AG10803 (cell line): ENCODE measurements around the gene RAP1B.
A peak's percentile ranks its signal among the peaks of the same experiment; 100 is the strongest.
"Not testable (repeated sequence)": the region's sequence is repeated elsewhere in the genome, so short reads cannot be mapped to it uniquely, and the experiment has no call there.

Experiments
- DNase-seq: peaks from one replicate; pipeline ENCODE4 v3.0.0; 2010; ENCODE audit warnings: low read depth
- H3K4me3 ChIP-seq: 2 replicates; pipeline ENCODE4 v1.5.1; 2011; ENCODE audit warnings: mild to moderate bottlenecking, low read length, control low read depth
- TF ChIP-seq, protein P1 (sequence below): conservative IDR thresholded peaks from 2 replicates; pipeline ENCODE4 v1.5.1; 2011; ENCODE audit warnings: mild to moderate bottlenecking, low read length, control low read depth, inconsistent platforms

The RAP1B gene

DNA sequence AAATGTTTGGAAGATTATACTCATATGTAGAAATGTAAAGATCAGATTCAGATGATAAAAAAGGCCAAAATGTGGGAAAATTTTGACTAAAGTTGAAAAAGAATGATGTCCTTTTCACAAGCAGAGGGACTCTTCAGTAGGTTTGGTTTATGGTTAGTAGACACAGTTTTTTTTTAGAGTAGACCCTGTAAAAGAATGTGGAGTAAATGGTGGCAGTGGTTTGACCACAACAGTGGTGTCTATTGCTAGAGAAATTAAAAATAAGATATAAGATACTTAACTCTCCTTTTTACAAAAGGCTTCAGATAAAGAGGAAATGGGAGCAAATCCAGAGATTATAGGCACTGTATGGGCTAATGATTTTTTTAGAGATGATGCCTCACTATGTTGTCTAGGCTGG lies 21.8 kb downstream of the RAP1B start:
- DNase-seq: no peak
- TF ChIP-seq, protein P1, sequence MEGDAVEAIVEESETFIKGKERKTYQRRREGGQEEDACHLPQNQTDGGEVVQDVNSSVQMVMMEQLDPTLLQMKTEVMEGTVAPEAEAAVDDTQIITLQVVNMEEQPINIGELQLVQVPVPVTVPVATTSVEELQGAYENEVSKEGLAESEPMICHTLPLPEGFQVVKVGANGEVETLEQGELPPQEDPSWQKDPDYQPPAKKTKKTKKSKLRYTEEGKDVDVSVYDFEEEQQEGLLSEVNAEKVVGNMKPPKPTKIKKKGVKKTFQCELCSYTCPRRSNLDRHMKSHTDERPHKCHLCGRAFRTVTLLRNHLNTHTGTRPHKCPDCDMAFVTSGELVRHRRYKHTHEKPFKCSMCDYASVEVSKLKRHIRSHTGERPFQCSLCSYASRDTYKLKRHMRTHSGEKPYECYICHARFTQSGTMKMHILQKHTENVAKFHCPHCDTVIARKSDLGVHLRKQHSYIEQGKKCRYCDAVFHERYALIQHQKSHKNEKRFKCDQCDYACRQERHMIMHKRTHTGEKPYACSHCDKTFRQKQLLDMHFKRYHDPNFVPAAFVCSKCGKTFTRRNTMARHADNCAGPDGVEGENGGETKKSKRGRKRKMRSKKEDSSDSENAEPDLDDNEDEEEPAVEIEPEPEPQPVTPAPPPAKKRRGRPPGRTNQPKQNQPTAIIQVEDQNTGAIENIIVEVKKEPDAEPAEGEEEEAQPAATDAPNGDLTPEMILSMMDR: no peak
- no peak overlapping the region for H3K4me3 ChIP-seq

- TF ChIP-seq, protein P1: no peak
- no peak overlapping the region for H3K4me3 ChIP-seq
- no peak for DNase-seq
These were observed 23.2 kb downstream of the RAP1B start for GRCh38 chr12:68633614-68634558.

- peak; percentile 81 for DNase-seq
- TF ChIP-seq, protein P1: no peak
- H3K4me3 ChIP-seq: no peak overlapping the region
These were observed 25.6 kb downstream of the RAP1B start for GRCh38 chr12:68636268-68636667.

DNA sequence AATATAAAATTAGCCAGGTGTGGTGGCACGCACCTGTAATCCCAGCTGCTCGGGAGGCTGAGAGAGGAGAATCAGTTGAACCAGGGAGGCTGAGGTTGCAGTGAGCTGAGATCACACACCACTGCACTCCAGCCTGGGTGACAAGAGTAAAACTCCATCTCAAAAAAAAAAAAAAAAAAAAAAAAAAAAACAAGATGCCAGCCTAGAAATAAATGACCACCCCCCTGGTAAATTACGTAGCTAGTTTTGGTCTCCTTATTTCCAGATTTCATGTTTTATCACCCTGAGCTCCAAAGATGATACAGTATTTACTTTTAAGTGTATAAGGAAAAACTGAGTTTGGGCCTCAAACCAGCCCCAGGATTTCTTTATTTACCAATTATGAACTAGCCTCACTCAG lies 26.7 kb downstream of the RAP1B start:
- H3K4me3 ChIP-seq, DNase-seq: not testable (repeated sequence)

DNA sequence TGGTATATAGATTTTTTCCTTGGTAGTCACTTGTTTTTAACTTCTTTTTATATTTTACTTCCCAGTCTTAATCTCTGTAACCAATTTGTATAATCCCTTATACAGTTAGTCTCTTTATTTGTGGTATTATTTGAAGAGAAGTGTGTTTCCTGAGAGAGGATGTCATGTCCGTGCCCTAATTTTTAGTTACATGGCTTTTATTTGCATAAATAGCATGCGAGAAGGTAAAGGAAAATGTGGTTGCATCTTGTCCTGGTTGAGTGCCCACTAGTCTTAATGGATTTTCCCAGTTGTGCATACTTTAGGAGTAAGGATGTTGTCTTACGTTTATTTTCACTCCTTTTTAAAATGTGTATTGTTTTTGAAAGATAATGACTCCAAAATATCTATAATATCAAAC lies 27.5 kb downstream of the RAP1B start:
- DNase-seq: no peak
- TF ChIP-seq, protein P1: no peak
- no peak overlapping the region for H3K4me3 ChIP-seq

- no peak overlapping the region for H3K4me3 ChIP-seq
- TF ChIP-seq, protein P1: no peak
- no peak for DNase-seq
These were observed 28.2 kb downstream of the RAP1B start for GRCh38 chr12:68638721-68639395.

GRCh38 chr12:68639396-68639767 lies 28.7 kb downstream of the RAP1B start:
- TF ChIP-seq, protein P1: no peak
- H3K4me3 ChIP-seq: no peak overlapping the region
- DNase-seq: no peak
